ENCODE measurements around the gene TIMM21.

TIMM21 gene

DNA sequence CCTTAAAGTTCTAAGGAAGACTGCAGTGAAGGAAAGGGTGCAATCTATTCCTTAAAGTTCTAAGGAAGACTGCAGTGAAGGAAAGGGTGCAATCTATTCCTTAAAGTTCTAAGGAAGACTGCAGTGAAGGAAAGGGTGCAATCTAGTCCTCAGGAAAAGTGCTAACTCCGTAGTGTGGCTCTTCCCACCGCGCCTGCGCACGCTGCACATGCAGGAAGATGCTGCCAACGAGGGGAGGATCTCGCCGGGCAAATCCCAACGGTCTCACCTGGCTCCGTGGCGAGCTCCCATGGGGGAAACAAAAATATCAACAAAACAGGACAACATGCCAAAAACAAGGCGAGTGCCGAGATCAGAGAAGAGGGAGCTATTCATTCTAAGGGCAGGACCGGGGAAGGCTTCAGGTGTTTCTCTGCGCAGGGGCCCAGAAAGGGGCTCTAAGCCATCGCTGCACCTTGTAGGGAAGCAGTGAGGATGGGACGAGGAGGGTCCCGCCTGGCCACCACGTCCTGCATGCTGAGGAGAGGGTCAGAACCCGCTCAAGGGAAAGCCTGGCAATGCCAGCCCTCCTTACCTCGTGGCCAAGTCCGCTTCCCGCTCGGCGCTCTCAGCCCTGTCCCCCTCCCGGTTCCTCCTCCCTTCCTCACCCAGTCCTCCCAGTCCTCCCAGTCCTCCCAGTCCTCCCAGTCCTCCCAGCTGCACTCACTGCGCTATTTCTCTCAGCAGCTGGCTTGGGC, 24.5 kb downstream of the TIMM21 start:
- DNase-seq (ENCODE audit: low read depth), result no peak
- H3K4me3 ChIP-seq (ENCODE audit: low read length), result no peak overlapping the region
- TF ChIP-seq, protein P1, sequence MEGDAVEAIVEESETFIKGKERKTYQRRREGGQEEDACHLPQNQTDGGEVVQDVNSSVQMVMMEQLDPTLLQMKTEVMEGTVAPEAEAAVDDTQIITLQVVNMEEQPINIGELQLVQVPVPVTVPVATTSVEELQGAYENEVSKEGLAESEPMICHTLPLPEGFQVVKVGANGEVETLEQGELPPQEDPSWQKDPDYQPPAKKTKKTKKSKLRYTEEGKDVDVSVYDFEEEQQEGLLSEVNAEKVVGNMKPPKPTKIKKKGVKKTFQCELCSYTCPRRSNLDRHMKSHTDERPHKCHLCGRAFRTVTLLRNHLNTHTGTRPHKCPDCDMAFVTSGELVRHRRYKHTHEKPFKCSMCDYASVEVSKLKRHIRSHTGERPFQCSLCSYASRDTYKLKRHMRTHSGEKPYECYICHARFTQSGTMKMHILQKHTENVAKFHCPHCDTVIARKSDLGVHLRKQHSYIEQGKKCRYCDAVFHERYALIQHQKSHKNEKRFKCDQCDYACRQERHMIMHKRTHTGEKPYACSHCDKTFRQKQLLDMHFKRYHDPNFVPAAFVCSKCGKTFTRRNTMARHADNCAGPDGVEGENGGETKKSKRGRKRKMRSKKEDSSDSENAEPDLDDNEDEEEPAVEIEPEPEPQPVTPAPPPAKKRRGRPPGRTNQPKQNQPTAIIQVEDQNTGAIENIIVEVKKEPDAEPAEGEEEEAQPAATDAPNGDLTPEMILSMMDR (IDR thresholded peaks at IDR 0.05; ENCODE audit: insufficient read depth, low read depth, low read length, missing control alignments), result no peak

DNA sequence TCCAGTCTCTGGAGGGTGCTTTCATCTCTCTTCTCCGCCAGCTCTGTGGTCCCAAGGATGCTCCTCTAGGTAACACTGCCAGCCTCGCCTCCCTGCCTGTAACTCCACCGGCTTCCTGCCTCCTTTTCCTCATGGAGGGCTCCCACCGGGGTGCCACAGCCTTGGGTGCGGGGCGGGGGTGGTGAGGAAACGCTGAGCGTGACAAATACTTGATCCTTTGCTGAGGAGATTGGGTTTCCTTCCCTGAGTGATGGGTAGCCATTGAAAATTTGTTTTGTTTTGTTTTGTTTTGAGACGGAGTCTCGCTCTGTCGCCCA, 25.1 kb downstream of the TIMM21 start:
- H3K4me3 ChIP-seq (ENCODE audit: low read length), result no peak overlapping the region
- DNase-seq (ENCODE audit: low read depth), result no peak
- TF ChIP-seq, protein P1 (IDR thresholded peaks at IDR 0.05; ENCODE audit: insufficient read depth, low read depth, low read length, missing control alignments), result no peak

DNA sequence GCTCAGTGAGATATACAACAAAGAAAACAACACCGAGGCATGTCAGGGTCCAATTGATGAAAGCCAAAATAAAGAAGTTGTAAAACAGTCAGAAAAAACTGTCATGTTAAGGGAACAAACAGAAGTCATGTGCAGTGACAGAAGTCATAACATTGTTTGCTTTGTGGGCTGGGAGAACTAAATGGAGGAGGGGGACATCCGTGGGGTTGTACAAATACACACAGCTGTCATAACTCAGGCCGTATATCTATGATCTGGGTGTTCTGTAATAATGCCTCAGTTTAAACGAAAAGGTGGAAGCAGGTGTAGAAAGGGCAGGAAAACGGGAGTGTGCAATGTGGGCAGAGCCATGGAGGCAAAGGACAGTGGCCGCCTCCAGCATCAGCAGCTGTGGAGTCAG, 27.3 kb downstream of the TIMM21 start:
- TF ChIP-seq, protein P1 (IDR thresholded peaks at IDR 0.05; ENCODE audit: insufficient read depth, low read depth, low read length, missing control alignments), result no peak
- no peak overlapping the region for H3K4me3 ChIP-seq (ENCODE audit: low read length)
- no peak for DNase-seq (ENCODE audit: low read depth)

- TF ChIP-seq, protein P1 (IDR thresholded peaks at IDR 0.05; ENCODE audit: insufficient read depth, low read depth, low read length, missing control alignments), result no peak
- no peak for DNase-seq (ENCODE audit: low read depth)
These were observed 30.6 kb downstream of the TIMM21 start for GRCh38 chr18:74178884-74179283.

GRCh38 chr18:74179623-74180199, 31.4 kb downstream of the TIMM21 start:
- TF ChIP-seq, protein P1 (IDR thresholded peaks at IDR 0.05; ENCODE audit: insufficient read depth, low read depth, low read length, missing control alignments), result no peak
- no peak overlapping the region for H3K4me3 ChIP-seq (ENCODE audit: low read length)
- DNase-seq (ENCODE audit: low read depth), result no peak

More at GRCh38 chr18:74178884-74179283, 30.6 kb downstream of the TIMM21 start:
- no peak overlapping the region for H3K4me3 ChIP-seq (ENCODE audit: low read length)

DNA sequence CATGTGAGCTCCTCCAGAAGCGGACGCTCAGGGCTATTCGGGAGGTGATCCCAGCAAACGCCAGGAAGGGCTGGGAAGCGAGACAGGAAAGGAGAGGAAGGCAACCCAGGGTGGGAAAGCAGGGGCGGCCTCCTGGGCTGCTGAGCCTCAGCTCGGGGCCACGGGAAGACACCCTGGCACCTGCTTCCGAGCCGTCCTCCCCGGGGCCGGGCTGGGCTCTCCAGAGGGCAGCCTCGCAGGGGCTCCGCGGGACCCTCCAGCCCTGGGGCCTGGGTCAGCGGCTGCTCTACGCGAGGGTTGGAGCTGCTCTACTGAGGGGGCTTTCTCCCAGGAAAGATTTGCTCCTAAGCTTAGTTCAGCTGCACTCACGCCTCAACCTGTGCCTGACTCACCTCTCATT, 34.0 kb downstream of the TIMM21 start:
- H3K4me3 ChIP-seq (ENCODE audit: low read length), result no peak overlapping the region
- TF ChIP-seq, protein P1 (IDR thresholded peaks at IDR 0.05; ENCODE audit: insufficient read depth, low read depth, low read length, missing control alignments), result no peak

GRCh38 chr18:74183130-74183529, 34.8 kb downstream of the TIMM21 start:
- TF ChIP-seq, protein P1 (IDR thresholded peaks at IDR 0.05; ENCODE audit: insufficient read depth, low read depth, low read length, missing control alignments), result no peak
- DNase-seq (ENCODE audit: low read depth), result no peak

More for the DNA sequence above, 34.0 kb downstream of the TIMM21 start:
- no peak for DNase-seq (ENCODE audit: low read depth)

More at GRCh38 chr18:74183130-74183529, 34.8 kb downstream of the TIMM21 start:
- no peak overlapping the region for H3K4me3 ChIP-seq (ENCODE audit: low read length)
